ENCODE measurements around the gene TBC1D14. TPM values are rescaled to one million over a fixed set of nuclear protein-coding genes. Genes with fewer than 3 reads are reported as not detected.

Gene TBC1D14
- total and polyA plus RNA-seq, 2 donors from 2014 or later, result 44.9 to 77.7 TPM

- intact Hi-C loops (cut with DNase I), result no loop called here
- no peak for TF ChIP-seq CTCF (IDR thresholded peaks at IDR 0.05; ENCODE audit: borderline replicate concordance, extremely low read depth, insufficient read depth)
- Histone ChIP-seq H3K9me3 (ENCODE audit: control insufficient read depth in 2 of 3, insufficient read depth in 1 of 3, low read length in 3 of 3) (no peaks in the 10 kb centered on the region), H3K4me1 (ENCODE audit: control insufficient read depth in 2 of 3, insufficient read depth in 2 of 3, low read depth in 1 of 3, low read length in 3 of 3) (peaks cover 5 to 30% (median 23%) of the 10 kb centered on the region in 3 donors), H3K27ac (ENCODE audit: low read depth in 2 of 2, low read length in 2 of 2) (peak overlapping the region in 1 of 2 donors; percentile 13), H3K9ac (ENCODE audit: low read length in 3 of 3) (peak overlapping the region in 1 of 3 donors; percentile 7), H3K36me3 (ENCODE audit: control insufficient read depth in 2 of 3, insufficient read depth in 3 of 3, low read length in 3 of 3) (peaks cover 0 to 5% (median 0%) of the 10 kb centered on the region in 3 donors), H3K27me3 (ENCODE audit: control insufficient read depth, insufficient read depth, low read length) (no peaks in the 10 kb centered on the region), H3K4me3 (ENCODE audit: low read length in 3 of 3) (peak overlapping the region in 2 of 3 donors; percentile 6 to 15)
- peak in 1 of 5 donors; percentile 13 for DNase-seq
- no peak for FAIRE-seq
Observed at GRCh38 chr4:6984612-6985425, 75.2 kb downstream of the TBC1D14 start.

GRCh38 chr4:6986072-6986780, 76.6 kb downstream of the TBC1D14 start:
- Histone ChIP-seq H3K36me3 (ENCODE audit: control insufficient read depth in 2 of 3, insufficient read depth in 3 of 3, low read length in 3 of 3) (peaks cover 0 to 5% (median 0%) of the 10 kb centered on the region in 3 donors), H3K9ac (ENCODE audit: low read length in 3 of 3) (peak overlapping the region; percentile 81 to 96 (median 84)), H3K9me3 (ENCODE audit: control insufficient read depth in 2 of 3, insufficient read depth in 1 of 3, low read length in 3 of 3) (no peaks in the 10 kb centered on the region), H3K27me3 (ENCODE audit: control insufficient read depth, insufficient read depth, low read length) (no peaks in the 10 kb centered on the region), H3K4me3 (ENCODE audit: low read length in 3 of 3) (peak overlapping the region; percentile 88 to 89 (median 89)), H3K4me1 (ENCODE audit: control insufficient read depth in 2 of 3, insufficient read depth in 2 of 3, low read depth in 1 of 3, low read length in 3 of 3) (peaks cover 5 to 34% (median 28%) of the 10 kb centered on the region in 3 donors), H3K27ac (ENCODE audit: low read depth in 2 of 2, low read length in 2 of 2) (peak overlapping the region; percentile 94 to 98)
- DNase-seq (peak in 2 of 5 donors; percentile 64 to 76), FAIRE-seq (no peak)
- intact Hi-C loops (cut with DNase I), result no loop called here
- TF ChIP-seq CTCF (IDR thresholded peaks at IDR 0.05; ENCODE audit: borderline replicate concordance, extremely low read depth, insufficient read depth), result no peak

GRCh38 chr4:6986781-6987587, 77.4 kb downstream of the TBC1D14 start:
- Histone ChIP-seq H3K36me3 (ENCODE audit: control insufficient read depth in 2 of 3, insufficient read depth in 3 of 3, low read length in 3 of 3) (peaks cover 0 to 5% (median 0%) of the 10 kb centered on the region in 3 donors), H3K9ac (ENCODE audit: low read length in 3 of 3) (peak overlapping the region; percentile 92 to 96 (median 95)), H3K27ac (ENCODE audit: low read depth in 2 of 2, low read length in 2 of 2) (peak overlapping the region; percentile 94 to 98), H3K4me1 (ENCODE audit: control insufficient read depth in 2 of 3, insufficient read depth in 2 of 3, low read depth in 1 of 3, low read length in 3 of 3) (peaks cover 5 to 42% (median 33%) of the 10 kb centered on the region in 3 donors), H3K4me3 (ENCODE audit: low read length in 3 of 3) (peak overlapping the region; percentile 88 to 96 (median 92)), H3K27me3 (ENCODE audit: control insufficient read depth, insufficient read depth, low read length) (no peaks in the 10 kb centered on the region), H3K9me3 (ENCODE audit: control insufficient read depth in 2 of 3, insufficient read depth in 1 of 3, low read length in 3 of 3) (no peaks in the 10 kb centered on the region)
- intact Hi-C loops (cut with DNase I), result no loop called here
- TF ChIP-seq CTCF (IDR thresholded peaks at IDR 0.05; ENCODE audit: borderline replicate concordance, extremely low read depth, insufficient read depth), result peak; percentile 17
- DNase-seq (peak; percentile 96 to 98 (median 97)), FAIRE-seq (no peak)

Data from kidney (tissue), 14 donors.